HG02870 (cell line): Measurements from ENCODE around the gene DNAJC7.
"Not testable (repeated sequence)": the region's sequence is repeated elsewhere in the genome, so short reads cannot be mapped to it uniquely, and the experiment has no call there.

Experiments
- ATAC-seq: cut with Tn5 transposase; IDR thresholded peaks from one replicate; pipeline ENCODE4 v1.9.1; 2021; ENCODE audit warnings: mild to moderate bottlenecking, moderate library complexity; ENCODE audit not compliant: unreplicated experiment

DNAJC7 gene

DNA sequence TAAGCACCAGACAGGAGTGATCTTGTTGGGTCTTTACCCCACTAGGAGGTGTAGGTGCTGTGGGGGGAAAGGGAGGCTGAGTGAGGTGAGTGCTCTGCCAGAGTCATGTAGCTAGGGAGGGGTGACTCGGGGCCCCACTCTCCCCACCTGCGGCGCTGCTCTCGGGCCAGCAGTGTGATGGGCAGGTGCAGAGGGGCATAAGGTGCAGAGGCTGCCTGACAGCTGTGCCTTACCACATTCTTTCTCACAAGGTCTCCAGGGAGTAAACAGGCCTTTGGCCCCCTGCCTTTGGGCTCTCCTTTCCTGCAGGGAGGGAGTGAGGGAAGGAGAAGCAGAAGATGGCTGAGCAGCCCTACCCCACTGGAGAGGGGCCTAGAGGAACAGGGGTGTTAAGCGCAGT, 55.1 kb downstream of the DNAJC7 start:
- ATAC-seq, result no peak

DNA sequence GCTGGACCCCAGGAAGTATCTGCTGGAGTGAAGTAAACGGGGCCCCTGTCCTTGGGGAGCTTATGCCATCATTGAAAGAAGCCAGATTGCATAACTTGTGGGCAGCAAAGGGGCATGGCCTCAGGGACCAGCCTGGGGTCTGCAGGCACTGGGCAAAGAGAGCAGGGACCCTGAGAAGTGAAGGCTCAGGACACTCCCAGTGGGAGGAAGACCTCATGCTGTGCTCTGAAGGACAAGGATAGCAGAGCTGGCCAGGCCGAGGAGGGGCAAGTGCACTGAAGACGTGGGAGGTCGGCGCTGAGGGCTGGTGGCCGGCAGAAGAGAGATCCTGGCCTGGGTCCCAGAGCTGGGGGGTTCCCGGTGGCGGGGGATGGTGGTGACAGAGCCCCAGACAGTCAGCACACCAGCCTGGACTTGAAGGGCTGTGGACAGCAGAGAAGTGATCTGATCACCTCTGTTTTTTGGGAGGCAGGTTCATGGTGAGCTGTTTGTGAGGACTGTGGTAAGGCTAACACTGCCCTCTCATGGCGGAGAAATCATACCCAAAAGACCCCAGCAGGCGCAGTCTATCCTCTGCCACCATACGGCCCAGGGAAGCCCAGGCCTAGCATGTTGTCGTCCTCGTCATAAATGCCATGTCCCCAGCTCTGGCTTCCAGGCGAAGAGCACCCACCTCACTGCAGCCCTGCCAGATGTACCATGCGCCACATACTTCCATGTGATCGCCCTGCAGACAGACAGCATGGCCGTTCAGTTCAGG, 57.7 kb downstream of the DNAJC7 start:
- ATAC-seq, result no peak

DNA sequence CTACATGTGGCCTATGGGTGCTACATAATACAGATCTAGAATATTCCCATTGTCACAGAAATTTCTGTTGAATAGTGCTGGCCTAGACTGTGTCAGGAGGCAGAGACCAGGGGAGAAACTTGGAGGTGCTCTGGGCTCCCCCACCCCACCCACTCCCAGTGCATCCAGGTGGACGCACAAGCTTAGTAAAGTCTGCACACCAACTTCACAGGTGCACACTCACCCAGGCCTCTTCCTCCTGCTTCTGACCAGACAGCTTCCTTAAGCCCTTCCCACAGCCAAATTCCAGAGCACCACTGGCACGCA, 58.3 kb downstream of the DNAJC7 start:
- no peak for ATAC-seq

DNA sequence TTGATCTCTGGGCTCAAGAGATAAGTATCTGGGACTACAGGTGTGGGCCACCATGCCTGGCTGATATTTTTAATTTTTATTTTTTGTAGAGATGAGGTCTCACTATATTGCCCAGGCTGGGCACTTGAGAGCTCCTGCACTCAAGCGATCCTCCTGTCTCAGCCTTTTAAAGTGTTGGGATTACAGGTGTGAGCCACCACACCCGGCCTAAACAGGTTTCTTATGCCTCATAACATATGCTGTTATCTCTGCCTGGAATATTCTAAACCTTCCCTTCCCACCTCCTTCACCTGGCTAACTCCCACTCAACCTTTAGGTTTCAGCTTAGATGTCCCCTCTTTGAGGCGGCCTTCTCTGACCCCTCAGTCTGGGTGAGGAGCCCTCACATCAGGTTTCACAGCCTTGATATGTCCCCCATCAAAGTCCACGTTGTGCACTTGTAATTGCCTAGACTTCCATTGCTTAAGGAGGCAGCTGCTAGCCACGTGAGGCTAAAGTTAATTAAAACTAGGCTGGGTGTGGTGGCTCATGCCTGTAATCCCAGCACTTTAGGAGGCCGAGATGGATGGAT, 59.3 kb downstream of the DNAJC7 start:
- ATAC-seq, result no peak

DNA sequence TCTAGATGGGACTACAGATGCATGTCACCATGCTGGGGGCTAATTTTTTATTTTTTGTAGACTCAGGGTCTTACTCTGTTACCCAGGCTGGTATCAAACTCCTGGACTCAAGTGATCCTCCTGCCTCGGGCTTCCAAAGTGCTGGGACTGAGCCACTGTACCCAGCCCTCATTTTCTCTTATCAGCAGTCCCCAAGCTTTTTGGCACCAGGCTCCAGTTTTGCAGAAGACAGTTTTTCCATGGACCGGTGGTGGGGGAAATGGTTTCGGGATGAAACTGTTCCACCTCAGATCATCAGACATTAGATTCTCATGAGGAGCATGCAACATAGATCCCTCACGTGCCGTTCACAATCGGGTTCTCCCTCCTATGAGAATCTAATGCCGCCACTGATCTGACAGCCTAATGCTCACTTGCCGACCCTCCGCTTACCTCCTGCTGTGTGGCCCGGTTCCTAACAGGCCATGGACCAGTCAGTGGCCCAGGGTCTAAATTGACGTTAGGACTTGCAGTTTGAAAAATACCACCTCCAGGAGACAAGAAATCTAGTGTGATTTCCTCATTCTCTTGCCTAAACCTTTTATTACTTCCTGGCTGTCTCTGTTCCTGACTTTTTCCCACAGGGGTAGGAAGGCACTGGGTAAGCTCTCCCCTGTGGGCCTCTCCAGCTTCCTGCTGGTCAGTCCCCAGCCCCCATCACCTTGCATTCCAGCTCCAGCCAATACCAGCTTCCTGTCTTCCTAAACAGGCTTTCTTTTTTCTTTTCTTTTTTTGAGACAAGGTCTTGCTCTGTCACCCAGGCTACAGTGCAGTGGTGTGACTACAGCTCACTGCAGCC, 60.0 kb downstream of the DNAJC7 start:
- no peak for ATAC-seq

DNA sequence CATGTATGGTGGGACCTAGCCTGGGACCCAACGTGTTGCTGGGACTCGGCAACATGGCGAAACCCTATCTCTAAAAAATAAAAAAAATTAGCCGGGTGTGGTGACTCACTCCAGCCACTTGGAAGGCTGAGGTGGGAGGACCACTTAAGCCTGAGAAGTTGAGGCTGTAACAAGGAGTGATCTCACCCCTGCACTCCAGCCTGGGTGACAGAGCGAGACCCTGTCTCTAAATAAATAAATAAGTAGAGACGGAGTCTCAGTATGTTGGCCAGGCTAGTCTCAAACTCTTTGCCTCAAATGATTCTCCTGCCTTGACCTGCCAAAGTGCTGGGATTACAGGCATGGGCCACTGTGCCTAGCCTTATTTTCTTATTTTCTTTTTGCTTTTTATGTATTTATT, 60.7 kb downstream of the DNAJC7 start:
- no peak for ATAC-seq

DNA sequence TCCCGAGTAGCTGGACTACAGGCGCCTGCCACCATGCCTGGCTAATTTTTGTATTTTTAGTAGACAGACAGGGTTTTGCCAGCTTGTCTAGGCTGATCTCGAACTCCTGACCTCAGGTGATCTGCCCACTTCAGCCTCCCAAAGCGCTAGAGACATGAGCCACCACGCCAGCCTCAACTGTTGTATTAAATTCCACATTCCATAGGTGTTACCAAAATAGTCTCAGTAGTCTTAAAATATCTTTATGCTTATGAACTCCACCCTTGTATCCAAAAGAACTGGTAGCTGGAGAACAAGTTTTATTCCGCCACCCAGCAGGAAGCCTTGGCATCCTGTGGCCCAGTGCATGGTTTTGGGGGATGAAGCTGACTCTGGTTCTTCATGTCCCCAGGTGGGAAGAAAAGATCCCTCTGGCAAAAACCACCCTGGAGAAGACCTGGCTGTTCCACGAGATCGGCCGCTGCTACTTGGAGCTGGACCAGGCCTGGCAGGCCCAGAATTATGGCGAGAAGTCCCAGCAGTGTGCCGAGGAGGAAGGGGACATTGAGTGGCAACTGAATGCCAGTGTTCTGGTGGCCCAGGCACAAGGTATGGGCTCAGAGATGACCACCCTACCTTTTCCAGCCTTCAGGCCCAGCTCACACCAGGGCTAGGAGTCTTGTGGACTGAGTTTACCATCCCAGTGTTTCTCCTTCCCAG, 68.3 kb downstream of the DNAJC7 start:
- ATAC-seq, result no peak

DNA sequence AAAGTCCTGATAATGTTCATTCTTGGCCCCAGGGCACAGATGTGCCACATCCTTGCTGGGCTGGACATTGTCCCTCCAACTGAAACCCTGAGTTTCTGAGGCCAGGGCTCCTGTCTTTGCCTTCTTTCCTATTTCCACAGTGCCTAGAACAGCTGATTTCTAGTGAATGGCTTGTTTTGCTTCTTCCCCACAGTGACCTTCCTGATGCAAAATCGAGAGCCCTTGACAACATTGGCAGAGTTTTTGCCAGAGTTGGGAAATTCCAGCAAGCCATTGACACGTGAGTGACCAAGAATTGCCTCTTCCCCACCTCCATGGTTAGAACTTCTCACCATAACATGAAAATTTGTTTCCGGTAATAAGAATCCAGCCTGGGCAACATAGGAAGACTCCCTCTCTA, 72.3 kb downstream of the DNAJC7 start:
- ATAC-seq, result no peak

DNA sequence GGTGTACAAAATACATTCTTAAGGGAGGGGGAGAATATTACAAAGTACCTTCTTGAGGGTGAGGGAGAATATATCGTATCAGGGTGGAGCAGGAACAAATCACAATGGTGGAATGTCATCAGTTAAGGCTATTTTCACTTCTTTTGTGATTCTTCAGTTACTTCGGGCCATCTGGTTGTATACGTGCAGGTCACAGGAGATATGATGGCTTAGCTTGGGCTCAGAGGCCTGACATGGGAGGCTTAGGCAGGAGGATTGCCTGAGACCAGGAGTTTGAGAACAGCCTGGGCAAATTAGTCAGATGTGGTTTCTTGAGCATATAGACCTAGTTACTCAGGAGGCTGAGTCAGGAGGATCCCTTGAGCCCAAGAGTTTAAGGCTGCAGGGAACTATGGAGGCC, 73.7 kb downstream of the DNAJC7 start:
- no peak for ATAC-seq

DNA sequence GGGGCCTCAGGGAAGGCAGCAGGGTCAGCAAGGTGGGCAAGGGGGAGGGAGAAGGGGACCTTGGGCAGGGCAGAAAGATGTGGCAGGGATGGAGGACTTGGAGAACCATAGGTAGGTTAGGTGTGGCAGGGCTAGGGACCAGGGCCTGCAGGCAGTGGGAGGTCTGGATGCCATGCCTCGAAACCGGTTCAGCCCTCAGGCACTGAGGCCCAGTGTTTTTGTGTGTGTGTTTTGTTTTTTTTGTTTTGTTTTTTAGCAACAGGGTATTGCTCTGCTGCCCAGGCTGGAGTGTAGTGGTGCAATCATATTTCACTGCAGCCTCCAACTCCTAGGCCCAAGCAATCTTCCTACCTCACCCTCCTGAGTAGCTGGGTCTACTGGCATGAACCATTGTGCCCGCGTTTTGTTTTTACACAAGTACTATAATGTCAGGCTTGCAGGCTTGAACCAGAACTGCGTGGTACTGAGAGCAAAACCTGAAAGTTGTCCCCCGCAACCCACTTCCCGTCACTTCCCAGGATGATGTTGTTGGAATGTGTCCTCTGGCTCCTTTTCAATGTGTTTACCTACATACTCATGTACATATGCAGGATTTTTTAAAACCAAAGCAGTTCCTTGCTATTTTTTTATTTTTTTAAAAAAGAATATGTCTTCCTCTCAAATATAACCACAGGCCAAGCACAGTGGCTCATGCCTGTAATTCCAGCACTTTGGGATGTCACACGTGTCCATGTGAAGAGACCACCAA, 74.4 kb downstream of the DNAJC7 start:
- no peak for ATAC-seq

DNA sequence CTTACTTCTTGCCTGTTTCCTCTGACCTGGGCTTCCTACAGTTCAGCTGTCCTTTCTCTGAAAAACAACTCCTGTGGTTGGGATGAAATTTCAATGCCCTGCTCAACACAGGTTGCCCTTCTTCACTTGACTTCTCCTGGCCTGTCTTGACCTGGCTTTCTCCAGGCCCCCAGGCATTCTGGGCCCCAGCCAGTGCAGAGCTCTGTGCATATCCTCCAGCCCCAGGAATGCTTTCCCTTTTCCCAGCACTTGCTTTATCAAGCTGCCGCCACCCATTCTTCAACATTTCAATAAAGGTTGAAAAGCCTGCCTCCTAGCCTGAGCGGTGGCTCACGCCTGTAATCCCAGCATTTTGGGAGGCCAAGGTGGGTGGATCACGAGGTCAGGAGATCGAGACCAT, 76.1 kb downstream of the DNAJC7 start:
- no peak for ATAC-seq

DNA sequence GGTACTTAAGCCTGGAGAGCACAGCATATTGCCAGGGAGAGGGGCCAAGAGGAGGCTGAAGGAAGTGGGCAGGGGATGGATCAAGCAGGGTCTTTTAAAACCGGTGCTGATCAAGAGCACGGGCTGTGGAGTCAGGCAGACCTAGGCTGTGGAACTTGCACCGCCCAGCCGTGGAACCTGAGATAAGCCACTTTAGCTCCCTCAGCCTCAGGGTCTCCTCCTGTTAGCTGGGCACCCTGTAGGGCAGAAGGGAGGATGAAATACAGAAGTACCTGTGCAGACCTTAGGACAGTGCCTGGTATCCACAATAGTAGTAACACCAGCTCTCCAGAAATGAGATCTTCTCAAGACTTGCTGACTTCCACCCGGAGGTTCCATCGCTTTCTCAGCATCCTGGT, 77.5 kb downstream of the DNAJC7 start:
- no peak for ATAC-seq

DNA sequence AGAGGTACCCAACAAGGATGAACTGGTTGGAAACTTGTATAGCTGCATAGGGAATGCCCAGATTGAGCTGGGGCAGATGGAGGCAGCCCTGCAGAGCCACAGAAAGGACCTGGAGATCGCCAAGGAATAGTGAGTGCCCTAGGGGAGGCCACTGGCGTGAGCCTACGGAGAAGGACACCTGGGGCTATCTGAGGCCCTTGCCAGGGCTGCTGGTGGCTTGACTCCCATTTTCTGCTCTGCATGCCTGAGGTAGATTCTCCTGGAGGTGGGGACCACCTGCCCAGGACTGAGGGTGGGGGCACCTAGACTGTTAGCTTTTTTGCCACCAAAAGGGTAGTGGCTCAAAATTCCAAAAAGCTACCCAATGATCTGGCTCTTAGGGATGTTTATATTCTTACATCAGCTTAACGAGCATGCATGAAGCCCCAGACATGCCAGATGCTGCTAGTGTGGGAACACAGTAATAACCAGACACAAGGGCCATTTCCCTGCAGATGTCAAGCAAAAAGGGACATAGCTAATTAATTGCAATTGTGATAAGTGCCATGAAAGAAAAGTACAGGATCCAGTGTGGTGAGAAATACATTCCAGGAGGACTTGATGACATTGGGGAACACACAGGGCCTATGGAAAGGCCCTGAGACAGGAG, 78.1 kb downstream of the DNAJC7 start:
- ATAC-seq, result no peak

DNA sequence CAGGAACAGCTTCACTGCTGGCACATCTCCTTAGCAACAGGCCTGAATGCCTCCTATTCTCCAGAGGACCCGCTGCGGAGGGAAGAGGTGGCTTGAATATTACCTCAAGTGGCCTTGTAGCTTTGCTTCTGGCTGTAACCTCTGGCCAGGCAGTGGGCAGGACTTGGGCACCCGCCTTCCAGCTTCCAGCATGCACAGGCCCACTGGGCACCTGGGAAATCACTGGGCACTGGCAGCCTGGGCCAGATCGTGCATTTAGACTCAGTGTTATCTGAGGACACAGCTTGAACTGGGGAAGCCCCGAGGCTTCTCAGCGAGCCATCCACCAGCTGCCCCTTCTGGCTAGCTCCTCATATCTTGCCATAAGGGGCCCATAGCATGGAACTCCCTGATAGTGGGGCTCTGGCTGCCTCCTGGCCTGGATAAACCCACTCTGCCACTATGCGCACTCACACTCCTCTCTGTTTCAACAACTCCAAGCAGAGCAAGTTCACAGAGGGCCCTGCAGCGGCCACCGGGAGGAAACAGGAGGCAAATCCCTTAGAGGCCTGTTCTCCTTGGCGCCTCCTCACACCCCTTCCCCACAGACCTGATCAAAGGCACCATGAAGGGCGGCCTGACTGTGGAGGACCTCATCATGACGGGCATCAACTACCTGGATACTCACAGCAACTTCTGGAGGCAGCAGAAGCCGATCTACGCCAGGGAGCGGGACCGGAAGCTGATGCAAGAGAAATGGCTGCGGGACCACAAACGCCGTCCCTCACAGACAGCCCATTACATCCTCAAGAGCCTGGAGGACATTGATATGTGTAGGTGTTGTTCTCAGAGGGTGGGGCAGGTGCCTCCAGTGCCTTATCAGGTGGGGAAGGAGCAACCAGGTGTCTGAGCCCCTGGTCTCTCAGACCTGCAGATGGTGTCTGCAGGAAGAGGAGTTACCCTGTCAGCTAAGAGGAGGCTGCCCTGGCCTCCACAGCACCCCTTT, 79.0 kb downstream of the DNAJC7 start:
- ATAC-seq, result no peak

DNA sequence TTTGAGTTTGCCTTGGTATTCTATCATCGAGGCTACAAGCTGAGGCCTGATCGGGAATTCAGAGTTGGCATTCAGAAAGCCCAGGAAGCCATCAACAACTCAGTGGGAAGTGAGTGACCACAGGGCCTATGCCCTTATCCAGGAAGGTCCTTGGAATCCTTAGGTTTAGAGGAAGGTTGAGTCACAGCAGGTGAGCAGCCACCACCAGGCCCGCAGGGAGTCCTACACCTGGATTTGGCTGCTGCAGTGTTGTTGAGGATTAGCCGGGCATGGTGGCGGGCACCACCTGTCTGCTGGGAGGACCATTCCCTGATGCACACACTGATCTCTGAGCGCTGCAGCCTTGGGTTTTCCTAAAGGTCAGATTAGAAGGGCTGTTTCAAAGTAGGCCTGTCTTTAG, 81.6 kb downstream of the DNAJC7 start:
- ATAC-seq, result no peak

DNA sequence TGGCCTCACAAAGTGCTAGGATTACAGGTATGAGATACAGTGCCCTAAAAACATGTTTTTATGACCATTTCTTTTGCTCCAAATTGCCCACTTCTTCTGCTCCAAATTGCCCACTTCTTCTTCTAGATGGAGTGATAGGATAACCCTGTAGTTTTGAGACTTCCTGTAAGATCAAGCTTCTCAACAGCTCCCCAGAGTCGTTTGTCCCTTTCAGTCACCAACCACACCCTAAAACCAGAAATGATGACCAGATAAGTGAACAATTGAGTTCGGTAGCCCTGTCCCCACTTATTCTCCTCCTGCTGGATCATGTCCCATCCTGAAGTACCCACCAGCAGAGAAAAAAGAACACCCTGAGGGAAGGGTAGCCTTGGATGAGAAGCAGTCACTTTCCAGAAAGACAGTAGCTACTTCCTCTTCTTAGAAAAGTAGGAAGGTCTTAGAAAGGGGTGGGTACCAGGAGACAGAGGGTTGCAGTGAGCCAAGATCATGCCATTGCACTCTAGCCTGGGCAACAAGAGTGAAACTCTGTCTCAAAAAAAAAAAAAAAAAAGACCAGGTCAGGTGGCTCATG, 84.3 kb downstream of the DNAJC7 start:
- ATAC-seq, result no peak

DNA sequence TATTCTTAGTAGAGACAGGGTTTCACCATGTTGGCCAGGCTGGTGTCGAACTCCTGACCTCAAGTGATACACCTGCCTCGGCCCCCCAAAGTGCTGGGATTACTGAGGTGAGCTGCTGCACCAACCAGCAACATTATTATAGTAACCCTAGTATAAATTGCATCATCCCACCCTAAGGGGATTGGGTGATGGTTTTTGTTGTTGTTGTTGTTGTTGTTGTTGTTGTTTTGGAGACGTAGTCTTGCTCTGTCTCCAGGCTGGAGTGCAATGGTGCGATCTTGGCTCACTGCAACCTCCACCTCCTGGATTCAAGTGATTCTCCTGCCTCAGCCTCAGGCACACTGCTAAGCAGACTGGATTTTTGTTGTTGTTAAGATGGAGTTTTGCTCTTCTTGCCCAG, 85.5 kb downstream of the DNAJC7 start:
- not testable (repeated sequence) for ATAC-seq

DNA sequence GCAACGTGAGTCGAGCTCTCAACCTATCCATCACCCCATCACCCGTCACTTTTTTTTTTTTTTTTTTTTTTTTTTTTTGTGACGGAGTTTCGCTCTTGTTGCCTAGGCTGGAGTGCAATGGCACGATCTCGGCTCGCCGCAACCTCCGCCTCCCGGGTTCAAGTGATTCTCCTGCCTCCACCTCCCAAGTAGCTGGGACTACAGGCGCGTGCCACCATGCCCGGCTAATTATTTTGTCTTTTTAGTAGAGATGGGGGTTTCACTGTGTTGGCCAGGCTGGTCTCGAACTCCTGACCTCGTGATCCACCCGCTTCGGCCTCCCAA, 86.4 kb downstream of the DNAJC7 start:
- peak; percentile 17 for ATAC-seq
